Measurements from ENCODE around the gene HECTD3.

GRCh38 chr1:45059829-45060228, 48.7 kb upstream of the HECTD3 start:
- TF ChIP-seq CTCF (conservative IDR thresholded peaks at IDR 0.05 in 1 of 2, IDR thresholded peaks at IDR 0.05 in 1 of 2; ENCODE audit: low read depth in 1 of 2, low read length in 2 of 2) (no peak), EZH2 (IDR thresholded peaks at IDR 0.05; ENCODE audit: low read length, missing control alignments) (no peak)

Measured in fibroblast of lung (primary cell).